ENCODE data around the gene NPIPB2.

GRCh38 chr16:11978080-11978479 lies 36.2 kb upstream of the NPIPB2 start:
- TF ChIP-seq, protein P1, sequence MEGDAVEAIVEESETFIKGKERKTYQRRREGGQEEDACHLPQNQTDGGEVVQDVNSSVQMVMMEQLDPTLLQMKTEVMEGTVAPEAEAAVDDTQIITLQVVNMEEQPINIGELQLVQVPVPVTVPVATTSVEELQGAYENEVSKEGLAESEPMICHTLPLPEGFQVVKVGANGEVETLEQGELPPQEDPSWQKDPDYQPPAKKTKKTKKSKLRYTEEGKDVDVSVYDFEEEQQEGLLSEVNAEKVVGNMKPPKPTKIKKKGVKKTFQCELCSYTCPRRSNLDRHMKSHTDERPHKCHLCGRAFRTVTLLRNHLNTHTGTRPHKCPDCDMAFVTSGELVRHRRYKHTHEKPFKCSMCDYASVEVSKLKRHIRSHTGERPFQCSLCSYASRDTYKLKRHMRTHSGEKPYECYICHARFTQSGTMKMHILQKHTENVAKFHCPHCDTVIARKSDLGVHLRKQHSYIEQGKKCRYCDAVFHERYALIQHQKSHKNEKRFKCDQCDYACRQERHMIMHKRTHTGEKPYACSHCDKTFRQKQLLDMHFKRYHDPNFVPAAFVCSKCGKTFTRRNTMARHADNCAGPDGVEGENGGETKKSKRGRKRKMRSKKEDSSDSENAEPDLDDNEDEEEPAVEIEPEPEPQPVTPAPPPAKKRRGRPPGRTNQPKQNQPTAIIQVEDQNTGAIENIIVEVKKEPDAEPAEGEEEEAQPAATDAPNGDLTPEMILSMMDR (conservative IDR thresholded peaks at IDR 0.05; ENCODE audit: low read depth, low read length), result no peak
- no peak for TF ChIP-seq EZH2 (IDR thresholded peaks at IDR 0.05; ENCODE audit: low read length, unreplicated experiment)

All from PC-3 (cell line).